ENCODE measurements around the gene RIPK4.

The RIPK4 gene

DNA sequence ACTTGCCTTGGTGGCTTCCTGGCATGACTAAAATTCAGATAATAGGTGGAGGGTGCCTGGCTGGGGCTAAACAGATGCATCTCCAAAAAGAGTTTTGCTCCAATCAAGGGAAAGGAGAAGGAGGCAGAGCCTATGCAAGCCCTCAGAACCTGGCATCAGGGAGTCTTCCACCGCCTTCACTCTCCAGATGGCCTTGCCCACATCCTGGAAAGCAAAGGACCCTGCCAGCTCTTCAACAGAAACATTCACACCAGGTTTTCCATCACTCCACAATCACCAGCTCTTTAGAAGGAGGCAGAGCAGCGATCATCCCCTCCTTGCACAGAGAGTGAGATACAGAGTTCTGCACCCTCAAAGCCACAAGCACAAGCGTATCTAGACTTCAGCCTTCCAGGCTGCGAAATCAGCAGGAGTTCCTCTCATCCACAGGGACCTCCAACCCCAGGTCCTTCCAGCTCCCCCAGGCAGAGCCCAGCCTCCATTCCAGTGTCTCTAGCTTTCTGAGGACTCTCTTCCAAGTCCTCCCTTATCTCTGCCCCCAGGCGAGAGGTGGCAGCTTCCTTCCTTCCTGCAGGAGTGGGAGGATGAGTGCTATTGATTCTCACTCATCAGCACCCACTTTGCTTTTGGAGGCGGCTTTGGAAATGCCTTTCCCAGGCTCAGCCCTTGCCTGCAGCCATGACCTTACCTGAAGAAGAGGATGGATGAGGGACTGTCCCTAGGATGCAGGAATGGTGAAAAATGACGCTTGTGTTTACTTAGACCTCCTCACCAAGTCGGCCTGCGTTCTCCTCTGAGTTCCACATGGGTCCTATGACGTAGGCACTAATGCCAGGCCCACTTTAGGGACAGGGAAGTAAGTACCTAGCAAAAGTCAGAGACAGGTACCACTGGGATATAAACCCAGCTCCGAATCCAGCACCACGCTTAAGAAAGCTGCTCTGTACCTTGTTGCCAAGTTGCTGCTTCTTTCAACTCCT lies 75.4 kb downstream of the RIPK4 start:
- DNase-seq, result no peak

Data from inflammatory macrophage (primary cell).